ENCODE data around the gene ATG12. TPM values are rescaled to one million over a fixed set of nuclear protein-coding genes. Genes with fewer than 3 reads are reported as not detected.
A peak's percentile ranks its signal among the peaks of the same experiment; 100 is the strongest.
"Not testable (repeated sequence)": the region's sequence is repeated elsewhere in the genome, so short reads cannot be mapped to it uniquely, and the experiment has no call there.

Gene ATG12
- total RNA-seq (ENCODE audit: low replicate concordance): 50.4 and 122 TPM in 2 replicates

- peaks cover 43% of the 10 kb centered on the region for H4K20me1 ChIP-seq (ENCODE audit: low read depth)
- H2AFZ ChIP-seq (replicated peaks): peak within 1 kb of the TSS; percentile 86
- DNase-seq (ENCODE audit: low spot score): peak; percentile 93
- H3K4me2 ChIP-seq: peak within 1 kb of the TSS; percentile 93
- no peaks in the 10 kb centered on the region for H3F3A ChIP-seq (ENCODE audit: low read depth)
- peaks cover 12% of the 10 kb centered on the region for H3K27me3 ChIP-seq
- peaks cover 12% of the 10 kb centered on the region for H3K36me3 ChIP-seq
- Mint-ChIP-seq H3K27ac (peak within 1 kb of the TSS; percentile 99), H3K27me3 (ENCODE audit: insufficient read depth, low read depth) (no peaks in the 10 kb centered on the region), H3K4me3 (peak within 1 kb of the TSS; percentile 98), H3K9me3 (no peaks in the 10 kb centered on the region), H3K4me1 (peaks cover 34% of the 10 kb centered on the region), H3K36me3 (peaks cover 3% of the 10 kb centered on the region)
- TF ChIP-seq EZH2phosphoT487 (IDR thresholded peaks at IDR 0.05) (no peak), CTCF (IDR thresholded peaks at IDR 0.05) (no peak), EZH2 (IDR thresholded peaks at IDR 0.05) (no peak)
- H3K9ac ChIP-seq: peak within 1 kb of the TSS; percentile 48
- H3K4me3 ChIP-seq: peak within 1 kb of the TSS; percentile 75
- H3K79me2 ChIP-seq (ENCODE audit: low read depth): peaks cover 86% of the 10 kb centered on the region
- no peaks in the 10 kb centered on the region for H3K9me3 ChIP-seq (ENCODE audit: low read depth)
- peaks cover 19% of the 10 kb centered on the region for H3K4me1 ChIP-seq
- H3K27ac ChIP-seq: peak within 1 kb of the TSS; percentile 75
These were observed at the start of gene ATG12, which contains the start of gene AP3S1 for GRCh38 chr5:115841382-115842088. Gene ATG12 (minus strand): TSS chr5:115841565. CDS start chr5:115841552, 13 bp downstream. Gene AP3S1 (plus strand): TSS chr5:115841935. CDS start chr5:115842038, 103 bp downstream.

DNA sequence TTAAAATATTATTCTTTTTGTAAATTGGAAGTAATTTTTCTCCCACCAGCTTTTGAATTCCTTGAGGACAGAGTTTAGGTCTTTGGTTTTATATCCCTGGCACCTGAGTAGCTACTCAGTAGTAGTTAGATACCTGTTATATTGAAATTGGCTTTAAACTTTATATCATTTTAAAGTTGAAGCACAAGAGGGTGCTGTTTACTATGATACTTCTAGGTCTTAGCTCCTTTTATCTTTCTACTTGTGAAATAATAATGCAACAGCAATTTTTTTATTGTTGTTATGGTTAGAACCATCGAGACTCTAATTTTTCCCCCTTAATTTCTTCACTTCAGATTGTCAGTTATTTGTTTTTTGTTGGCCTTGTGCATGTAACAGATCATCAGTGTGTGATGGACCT, 46.7 kb upstream of the ATG12 start:
- H3K9ac ChIP-seq: no peak overlapping the region
- H3K27ac ChIP-seq: no peak overlapping the region
- peaks cover 5% of the 10 kb centered on the region for H3K4me1 ChIP-seq
- H3F3A ChIP-seq (ENCODE audit: low read depth): peaks cover 5% of the 10 kb centered on the region
- no peak overlapping the region for H3K4me2 ChIP-seq
- Mint-ChIP-seq H3K4me3 (no peak overlapping the region), H3K9me3 (no peaks in the 10 kb centered on the region), H3K27me3 (ENCODE audit: insufficient read depth, low read depth) (no peaks in the 10 kb centered on the region), H3K4me1 (no peaks in the 10 kb centered on the region), H3K36me3 (peaks cover 9% of the 10 kb centered on the region), H3K27ac (no peak overlapping the region)
- no peak overlapping the region for H2AFZ ChIP-seq (replicated peaks)
- no peaks in the 10 kb centered on the region for H3K27me3 ChIP-seq
- no peaks in the 10 kb centered on the region for H3K9me3 ChIP-seq (ENCODE audit: low read depth)
- H4K20me1 ChIP-seq (ENCODE audit: low read depth): no peaks in the 10 kb centered on the region
- TF ChIP-seq CTCF (IDR thresholded peaks at IDR 0.05) (peak; percentile 16), EZH2 (IDR thresholded peaks at IDR 0.05) (no peak)
- H3K36me3 ChIP-seq: no peaks in the 10 kb centered on the region
- H3K79me2 ChIP-seq (ENCODE audit: low read depth): no peaks in the 10 kb centered on the region
- DNase-seq (ENCODE audit: low spot score): no peak
- no peak overlapping the region for H3K4me3 ChIP-seq

GRCh38 chr5:115885208-115885607, 43.8 kb upstream of the ATG12 start:
- not testable (repeated sequence) for H3K9me3 ChIP-seq (ENCODE audit: low read depth); H3K4me1 ChIP-seq; H3K27ac Mint-ChIP-seq; H3K27ac ChIP-seq; H3K4me3 Mint-ChIP-seq; H3F3A ChIP-seq (ENCODE audit: low read depth); H3K9ac ChIP-seq; H2AFZ ChIP-seq (replicated peaks); H4K20me1 ChIP-seq (ENCODE audit: low read depth); H3K36me3 ChIP-seq; H3K27me3 ChIP-seq; H3K4me3 ChIP-seq; H3K4me2 ChIP-seq; H3K4me1 Mint-ChIP-seq; H3K79me2 ChIP-seq (ENCODE audit: low read depth); H3K27me3 Mint-ChIP-seq (ENCODE audit: insufficient read depth, low read depth)
- DNase-seq (ENCODE audit: low spot score): peak; percentile 31
- peaks cover 11% of the 10 kb centered on the region for H3K9me3 Mint-ChIP-seq
- H3K36me3 Mint-ChIP-seq: peaks cover 20% of the 10 kb centered on the region

- Histone ChIP-seq H3K27ac (no peak overlapping the region), H3K27me3 (no peaks in the 10 kb centered on the region), H3K4me3 (no peak overlapping the region), H3K9me3 (ENCODE audit: low read depth) (no peaks in the 10 kb centered on the region), H3K9ac (no peak overlapping the region), H2AFZ (replicated peaks) (no peak overlapping the region), H3K36me3 (no peaks in the 10 kb centered on the region), H3F3A (ENCODE audit: low read depth) (peaks cover 5% of the 10 kb centered on the region), H3K79me2 (ENCODE audit: low read depth) (no peaks in the 10 kb centered on the region), H3K4me1 (peaks cover 5% of the 10 kb centered on the region), H3K4me2 (no peak overlapping the region), H4K20me1 (ENCODE audit: low read depth) (no peaks in the 10 kb centered on the region)
- Mint-ChIP-seq H3K27me3 (ENCODE audit: insufficient read depth, low read depth) (no peaks in the 10 kb centered on the region), H3K27ac (no peak overlapping the region), H3K36me3 (peaks cover 25% of the 10 kb centered on the region), H3K4me3 (no peak overlapping the region), H3K9me3 (peaks cover 16% of the 10 kb centered on the region), H3K4me1 (peaks cover 7% of the 10 kb centered on the region)
- no peak for DNase-seq (ENCODE audit: low spot score)
- TF ChIP-seq EZH2 (IDR thresholded peaks at IDR 0.05): no peak
- TF ChIP-seq EZH2phosphoT487 (IDR thresholded peaks at IDR 0.05): no peak
- TF ChIP-seq CTCF (IDR thresholded peaks at IDR 0.05): no peak
These were observed 43.3 kb upstream of the ATG12 start for GRCh38 chr5:115884704-115885103.

- not testable (repeated sequence) for DNase-seq (ENCODE audit: low spot score); H3K9ac ChIP-seq; H3K79me2 ChIP-seq (ENCODE audit: low read depth); H3K27me3 ChIP-seq; H3K27ac ChIP-seq; H3K9me3 ChIP-seq (ENCODE audit: low read depth); H3K36me3 ChIP-seq; H2AFZ ChIP-seq (replicated peaks); H3K4me2 ChIP-seq; H3K4me1 Mint-ChIP-seq; H3K4me3 ChIP-seq; H3K27me3 Mint-ChIP-seq (ENCODE audit: insufficient read depth, low read depth); H3F3A ChIP-seq (ENCODE audit: low read depth); H4K20me1 ChIP-seq (ENCODE audit: low read depth); H3K4me1 ChIP-seq; H3K27ac Mint-ChIP-seq; H3K4me3 Mint-ChIP-seq
- Mint-ChIP-seq H3K9me3 (peaks cover 36% of the 10 kb centered on the region), H3K36me3 (peaks cover 38% of the 10 kb centered on the region)
These were observed 41.1 kb upstream of the ATG12 start for GRCh38 chr5:115882434-115882833.

All from neural progenitor cell (in vitro differentiated cells).